Testis (tissue), 3 donors: ENCODE data around the gene ZBTB47. TPM values are rescaled to one million over a fixed set of nuclear protein-coding genes. Genes with fewer than 3 reads are reported as not detected.

ENCODE experiments used
- DNase-seq: peaks from one replicate; pipeline ENCODE4 v3.0.0-alpha.2; 2019
- H3K27ac ChIP-seq, 2 donors: fragments of 200-600 bp; sonication (generic); one replicate each; pipeline ENCODE4 v1.5.1; 2019
- H3K27me3 ChIP-seq: fragments of 200-600 bp; sonication (generic); one replicate; pipeline ENCODE4 v1.5.1; 2019
- H3K36me3 ChIP-seq: fragments of 200-600 bp; sonication (generic); one replicate; pipeline ENCODE4 v1.5.1; 2017; ENCODE audit warnings: low read depth; ENCODE audit errors: missing control alignments
- H3K4me1 ChIP-seq: fragments of 200-600 bp; sonication (generic); one replicate; pipeline ENCODE4 v1.5.1; 2019
- H3K4me3 ChIP-seq, 2 donors: fragments of 200-600 bp; sonication (generic); one replicate each; pipeline ENCODE4 v1.5.1; 2017 to 2019
- H3K9me3 ChIP-seq: fragments of 200-600 bp; sonication (generic); one replicate; pipeline ENCODE4 v1.5.1; 2017
- CTCF ChIP-seq, 3 experiments: fragments of 450-650 bp in 2 of 3; fragments of 200-600 bp in 1 of 3; sonication (generic) in 1 of 3; IDR thresholded peaks; one replicate each; pipeline ENCODE4 v1.5.1; 2016 to 2019; ENCODE audit warnings: antibody characterized with exemption in 3 of 3, mild to moderate bottlenecking in 2 of 3, moderate library complexity in 1 of 3
- POLR2A ChIP-seq: fragments of 450-650 bp; IDR thresholded peaks from one replicate; pipeline ENCODE4 v1.6.1; 2017; ENCODE audit warnings: antibody characterized with exemption, mild to moderate bottlenecking, moderate library complexity
- WGBS, 2 donors: methylation state at CpG; one replicate each; pipeline ENCODE4 v1.1.5; 2018; 5-methylcytosine and 5-hydroxymethylcytosine counted together
- intact Hi-C: fragments of 100-400 bp; cut with DNase I; formaldehyde crosslinking; loops from one replicate; pipeline ENCODE4 v1.15.1; 2023; ENCODE audit warnings: low total_unique reads
- polyA plus RNA-seq: library from polyadenylated mRNA; stranded (reverse); fragments of 350-450 nt; fragmentation: Illumina TruSeq; extraction: RNeasy Lipid Tissue Mini Kit (QIAGEN cat#74804); gene quantifications from one replicate; pipeline ENCODE4 v1.2.3, GENCODE V29; 2014; ENCODE audit warnings: low read depth, low replicate concordance; ENCODE audit not compliant: insufficient read depth
- total RNA-seq, 2 donors: library from RNA; depleted of rRNA; stranded (reverse); fragments of >200 nt; gene quantifications; one replicate each; pipeline ENCODE4 v1.2.3, GENCODE V29; 2016

Gene ZBTB47
- total and polyA plus RNA-seq, 3 donors from 2014 or later = 16.7 to 22.8 (median 18.1) TPM

- Histone ChIP-seq H3K27me3 (no peaks in the 10 kb centered on the region), H3K4me1 (peaks cover 27% of the 10 kb centered on the region), H3K36me3 (no peaks in the 10 kb centered on the region), H3K9me3 (no peaks in the 10 kb centered on the region), H3K4me3 (peak overlapping the region; percentile 72 to 80), H3K27ac (peak overlapping the region; percentile 88 to 94)
- TF ChIP-seq POLR2A = no peak
- TF ChIP-seq CTCF (IDR thresholded peaks at IDR 0.05) = no peak
- WGBS, 2 donors = 0% methylated on average over 21 of the region's 94 CpGs; no CpG with 5 or more reads in 1 of the 2 donors
- intact Hi-C loops = loop anchor here (10.0 kb wide), 1 partner anchor 60 kb away; the partner anchor contains the start of gene SS18L2
- DNase-seq = peak; percentile 73
Measured at GRCh38 chr3:42654331-42655201, 1.1 kb downstream of the ZBTB47 start.

- peak overlapping the region in 1 of 2 donors; percentile 72 for H3K4me3 ChIP-seq
- TF ChIP-seq POLR2A (no peak), CTCF (IDR thresholded peaks at IDR 0.05) (no peak)
- H3K4me1 ChIP-seq = peaks cover 35% of the 10 kb centered on the region
- H3K36me3 ChIP-seq = no peaks in the 10 kb centered on the region
- no peaks in the 10 kb centered on the region for H3K27me3 ChIP-seq
- no peak for DNase-seq
- WGBS, 2 donors = 42% methylated on average over 4 of the region's 4 CpGs; no CpG with 5 or more reads in 1 of the 2 donors
- intact Hi-C loops = loop anchor here (10.0 kb wide), 1 partner anchor 61 kb away; the partner anchor contains the start of gene SS18L2
- peak overlapping the region; percentile 88 to 94 for H3K27ac ChIP-seq
- no peaks in the 10 kb centered on the region for H3K9me3 ChIP-seq
Measured at GRCh38 chr3:42655331-42655888, 1.9 kb downstream of the ZBTB47 start.

- DNase-seq = no peak
- Histone ChIP-seq H3K9me3 (no peaks in the 10 kb centered on the region), H3K27ac (no peak overlapping the region), H3K4me3 (no peak overlapping the region), H3K27me3 (no peaks in the 10 kb centered on the region), H3K36me3 (no peaks in the 10 kb centered on the region), H3K4me1 (peaks cover 35% of the 10 kb centered on the region)
- intact Hi-C loops = loop anchor here (10.0 kb wide), 1 partner anchor 61 kb away; the partner anchor contains the start of gene SS18L2
- 84 to 85% methylated on average over 6 of the region's 6 CpGs for WGBS, 2 donors
- TF ChIP-seq POLR2A (no peak), CTCF (IDR thresholded peaks at IDR 0.05) (no peak)
Measured at GRCh38 chr3:42655980-42656679, 2.6 kb downstream of the ZBTB47 start.

GRCh38 chr3:42656680-42657610, 3.4 kb downstream of the ZBTB47 start:
- H3K4me3 ChIP-seq = no peak overlapping the region
- H3K9me3 ChIP-seq = no peaks in the 10 kb centered on the region
- no peak for DNase-seq
- 84 to 90% methylated on average over 4 to 8 of the region's 9 CpGs for whole genome bisulfite sequencing, 2 donors
- no peaks in the 10 kb centered on the region for H3K36me3 ChIP-seq
- H3K27ac ChIP-seq = no peak overlapping the region
- peaks cover 34% of the 10 kb centered on the region for H3K4me1 ChIP-seq
- no peaks in the 10 kb centered on the region for H3K27me3 ChIP-seq
- intact Hi-C loops = loop anchor here (10.0 kb wide), 1 partner anchor 62 kb away; the partner anchor contains the start of gene SS18L2
- no peak for TF ChIP-seq POLR2A
- TF ChIP-seq CTCF (IDR thresholded peaks at IDR 0.05) = no peak
